GM19193 (cell line): ENCODE measurements around the gene TAB3.

ENCODE experiments used
- POLR2A ChIP-seq: IDR thresholded peaks from 4 replicates; pipeline ENCODE4 v1.6.1; 2011; ENCODE audit not compliant: insufficient read depth, insufficient read length; ENCODE audit errors: extremely low read depth

Gene TAB3

DNA sequence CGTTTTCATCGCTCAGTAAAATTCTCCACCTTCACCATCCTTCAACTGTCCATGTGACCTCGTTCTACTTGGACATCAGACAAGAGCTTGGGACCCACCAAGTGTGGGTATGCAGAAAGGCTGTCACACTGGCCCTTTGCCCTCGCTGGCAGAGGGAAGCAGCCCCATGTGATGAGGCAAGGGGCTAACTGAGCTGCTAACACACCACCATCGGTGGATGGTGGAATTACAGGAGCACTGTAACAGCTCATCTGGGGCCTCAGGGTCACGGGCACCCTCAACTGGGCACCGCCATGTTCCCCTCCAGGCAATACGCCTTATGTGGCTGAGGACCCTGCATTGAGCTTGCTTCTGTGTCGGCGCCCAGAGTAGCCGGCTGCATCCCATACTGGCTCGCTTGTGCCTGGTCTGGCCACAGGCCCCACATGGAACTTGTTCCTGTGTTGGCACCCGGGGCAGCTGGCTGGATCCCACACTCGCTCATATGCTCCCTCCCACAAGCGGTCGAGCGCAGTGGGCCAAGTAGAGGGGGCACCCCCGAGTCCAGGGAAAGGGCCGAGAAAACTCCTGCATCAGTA, 109.5 kb downstream of the TAB3 start:
- no peak for TF ChIP-seq POLR2A

DNA sequence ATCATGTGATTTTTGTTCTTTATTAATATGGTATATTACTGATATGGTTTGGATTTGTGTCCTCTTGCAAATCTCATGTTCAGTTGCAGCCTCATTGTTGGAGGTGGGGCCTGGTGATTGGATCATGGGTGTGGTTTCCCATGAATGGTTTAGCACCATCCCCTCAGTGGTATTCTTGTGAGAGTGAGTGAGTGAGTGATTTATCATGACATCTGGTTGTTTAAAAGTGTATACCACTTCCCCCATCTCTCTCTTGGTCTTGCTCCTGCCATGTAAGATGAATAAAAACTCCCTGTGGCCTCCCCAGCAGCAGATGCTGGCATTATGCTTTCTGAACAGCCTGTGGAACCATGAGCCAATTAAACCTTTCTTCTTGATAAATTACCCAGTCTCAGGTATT, 111.5 kb downstream of the TAB3 start:
- TF ChIP-seq POLR2A = no peak
